HG02981 (cell line): ENCODE measurements around the gene ZNF296.

Source experiments
- ATAC-seq: cut with Tn5 transposase; IDR thresholded peaks from one replicate; pipeline ENCODE4 v1.9.1; 2021; ENCODE audit warnings: mild to moderate bottlenecking, moderate library complexity; ENCODE audit not compliant: unreplicated experiment

The ZNF296 gene

DNA sequence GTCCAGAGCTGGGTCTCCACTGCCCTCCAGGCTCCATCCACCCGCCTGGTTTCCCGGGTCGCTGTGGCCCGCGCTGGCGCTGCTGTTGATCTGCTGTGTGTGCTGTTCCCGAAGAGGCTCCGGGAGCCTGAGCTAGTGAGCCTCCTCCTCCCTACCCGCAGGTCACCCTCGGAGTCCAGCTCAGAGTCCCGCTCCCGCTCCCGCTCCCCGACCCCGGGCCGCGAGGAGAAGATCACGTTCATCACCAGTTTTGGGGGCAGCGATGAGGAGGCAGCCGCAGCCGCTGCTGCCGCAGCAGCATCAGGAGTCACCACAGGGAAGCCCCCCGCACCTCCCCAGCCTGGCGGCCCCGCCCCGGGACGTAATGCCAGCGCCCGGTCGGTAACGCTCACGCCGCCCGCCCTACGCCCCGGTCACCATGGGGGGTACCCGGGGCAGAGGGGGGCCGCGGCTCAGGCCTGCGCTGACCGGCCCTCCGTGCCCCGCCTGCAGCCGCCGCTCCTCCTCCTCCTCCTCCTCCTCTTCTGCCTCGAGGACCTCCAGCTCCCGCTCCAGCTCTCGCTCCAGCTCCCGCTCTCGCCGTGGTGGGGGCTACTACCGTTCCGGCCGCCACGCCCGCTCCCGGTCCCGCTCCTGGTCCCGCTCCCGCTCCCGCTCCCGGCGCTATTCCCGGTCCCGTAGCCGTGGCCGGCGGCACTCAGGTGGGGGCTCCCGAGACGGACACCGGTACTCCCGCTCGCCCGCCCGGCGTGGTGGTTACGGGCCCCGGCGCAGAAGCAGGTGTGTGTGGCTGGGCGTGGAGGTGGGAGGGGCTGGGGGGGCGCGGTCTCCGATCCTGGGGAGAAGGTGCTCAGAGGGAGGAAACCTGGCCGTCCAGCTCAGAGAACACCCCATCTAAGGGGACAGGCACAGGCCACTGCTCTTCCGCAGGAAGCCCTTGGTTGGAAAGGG is 12.2 kb downstream of the ZNF296 start:
- no peak for ATAC-seq

DNA sequence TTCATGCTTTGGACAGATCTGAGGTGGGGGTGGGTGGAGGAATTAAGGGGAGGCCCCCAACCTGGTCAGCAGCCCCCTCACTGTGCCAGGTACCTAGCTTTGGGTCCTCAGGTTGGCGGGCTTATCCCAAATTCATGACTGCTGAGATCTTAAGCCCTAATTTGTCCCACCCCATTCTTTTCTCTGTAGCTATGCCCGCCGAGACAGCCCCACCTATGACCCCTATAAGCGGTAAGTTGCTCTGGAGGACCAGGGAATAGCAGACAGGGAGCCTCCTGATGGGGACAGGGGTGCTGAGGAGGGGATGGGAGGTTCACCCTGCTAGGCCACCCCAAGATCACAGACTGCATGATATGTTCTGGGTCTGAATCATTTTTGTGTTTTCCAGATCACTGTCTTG is 14.3 kb downstream of the ZNF296 start:
- no peak for ATAC-seq

DNA sequence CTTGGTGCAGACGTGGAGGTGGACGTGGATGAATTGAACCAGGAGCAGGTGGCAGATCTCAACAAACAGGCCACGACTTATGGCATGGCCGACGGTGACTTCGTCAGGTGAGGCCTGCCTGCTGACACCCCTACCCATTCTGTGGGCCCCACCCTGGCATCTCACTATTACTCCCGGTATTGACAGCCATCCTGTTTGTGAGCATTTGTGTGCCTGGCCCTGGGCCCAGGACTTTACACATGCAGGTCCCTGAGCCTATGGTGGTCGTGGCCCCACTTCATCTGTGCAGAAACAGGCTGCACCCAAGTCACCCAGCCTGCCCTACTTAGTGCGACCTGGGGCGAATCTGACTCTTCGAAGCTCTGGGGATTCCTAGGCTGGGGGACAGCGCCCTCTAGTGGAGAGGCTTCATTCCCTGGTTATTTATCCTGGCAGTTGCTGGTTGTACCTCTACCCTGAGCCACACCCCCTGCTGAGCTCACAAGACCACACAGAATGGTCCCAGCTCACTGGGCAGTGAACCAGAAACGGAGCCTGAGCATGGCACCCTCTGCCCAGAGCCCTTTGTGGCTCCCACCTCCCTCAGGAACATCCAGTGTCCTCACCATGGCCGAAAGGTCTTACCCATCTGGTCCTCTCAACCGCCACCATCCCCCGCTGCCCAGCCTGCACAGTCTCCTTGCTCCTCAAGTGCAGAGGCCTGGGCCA is 16.9 kb downstream of the ZNF296 start:
- no peak for ATAC-seq

DNA sequence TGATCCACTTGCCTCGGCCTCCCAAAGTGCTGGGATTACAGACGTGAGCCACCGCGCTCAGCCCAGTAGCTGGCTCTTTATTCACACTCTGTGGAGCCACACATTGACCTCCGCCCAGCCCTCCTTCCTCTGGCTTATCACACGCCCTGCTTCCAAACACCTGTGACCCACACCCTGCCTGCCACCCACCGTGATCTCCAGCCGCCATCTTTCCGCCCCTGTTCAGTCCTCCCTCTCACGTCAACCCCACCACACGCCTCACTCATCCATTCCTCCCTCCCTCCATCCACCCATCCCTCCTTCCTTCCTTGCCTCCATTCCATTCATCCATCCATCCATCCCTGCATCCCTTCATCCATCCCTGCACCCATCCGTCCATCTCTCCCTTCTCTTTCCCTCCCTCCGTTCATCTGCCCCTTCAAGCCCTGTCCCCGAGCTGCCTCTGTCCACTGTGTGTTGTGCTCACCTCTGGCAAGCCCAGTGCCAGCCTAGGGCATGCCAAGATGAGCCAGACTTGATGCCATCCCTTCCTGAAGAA is 17.6 kb downstream of the ZNF296 start:
- ATAC-seq = no peak

DNA sequence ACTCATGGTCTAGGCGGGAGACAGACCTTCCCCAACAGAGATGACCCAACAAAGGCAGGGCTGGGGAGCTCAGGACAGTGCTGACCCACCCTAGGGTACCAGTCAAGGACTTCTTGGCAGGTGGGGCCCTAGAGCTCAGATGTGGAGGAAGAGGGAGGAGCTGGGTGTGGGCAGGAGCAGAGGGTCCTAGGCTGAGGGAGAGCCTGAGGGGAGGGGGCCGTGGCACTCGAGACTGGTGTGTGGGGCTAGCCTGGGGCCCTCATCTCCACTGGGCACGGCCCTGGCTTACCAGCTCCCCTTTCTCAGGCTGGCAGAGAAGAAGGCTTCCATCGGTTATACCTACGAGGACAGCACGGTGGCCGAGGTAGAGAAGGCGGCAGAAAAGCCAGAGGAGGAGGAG is 18.8 kb downstream of the ZNF296 start:
- ATAC-seq = no peak

DNA sequence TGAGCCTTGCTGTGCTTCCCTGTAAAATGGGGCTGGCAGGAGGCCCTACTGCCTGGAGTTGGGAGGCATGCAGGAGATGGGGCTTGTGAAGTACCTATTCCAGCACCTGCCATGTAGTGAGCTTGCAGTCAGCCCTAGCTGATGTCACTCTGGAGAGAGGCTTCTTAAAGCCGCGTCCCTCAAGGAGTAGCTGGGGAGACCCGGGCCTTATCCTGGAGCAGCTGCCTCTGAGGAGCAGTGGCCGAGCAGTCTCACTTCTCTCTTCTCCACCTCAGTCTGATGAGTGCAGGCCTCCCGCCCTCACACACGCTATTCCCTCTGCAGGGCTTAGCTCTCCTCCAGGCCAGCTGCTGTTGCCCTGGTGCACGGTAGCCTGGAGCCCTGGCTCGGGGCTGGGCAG is 19.4 kb downstream of the ZNF296 start:
- no peak for ATAC-seq

DNA sequence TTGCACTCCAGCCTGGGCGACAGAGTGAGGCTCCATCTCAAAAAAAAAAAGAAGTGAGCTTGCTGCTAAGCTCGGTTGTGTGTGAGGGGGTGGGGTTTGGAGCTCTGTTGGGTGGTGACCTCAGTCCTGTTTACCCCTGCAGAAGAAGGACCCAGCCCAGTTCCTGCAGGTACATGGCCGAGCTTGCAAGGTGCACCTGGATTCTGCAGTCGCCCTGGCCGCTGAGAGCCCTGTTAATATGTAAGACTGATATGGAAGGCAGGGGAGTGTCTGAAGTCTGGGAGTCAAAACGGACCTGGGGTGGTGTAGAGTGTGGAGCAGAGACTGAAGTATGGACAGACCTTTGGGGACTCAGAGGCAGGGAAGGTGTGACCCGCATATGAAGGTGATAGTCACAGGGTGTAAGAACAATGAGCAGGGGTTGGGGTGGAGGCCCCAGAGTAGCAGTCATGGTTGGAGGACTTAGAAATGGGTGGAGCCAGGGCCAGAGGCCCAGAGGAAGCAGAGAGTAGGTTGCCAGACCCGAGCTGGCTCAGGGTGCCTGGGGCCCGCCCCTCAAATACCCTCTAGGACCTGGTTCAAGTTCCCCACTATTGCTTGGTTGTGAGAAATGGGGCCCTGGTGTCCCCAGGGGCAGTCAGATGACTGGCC is 24.2 kb downstream of the ZNF296 start:
- ATAC-seq = no peak

DNA sequence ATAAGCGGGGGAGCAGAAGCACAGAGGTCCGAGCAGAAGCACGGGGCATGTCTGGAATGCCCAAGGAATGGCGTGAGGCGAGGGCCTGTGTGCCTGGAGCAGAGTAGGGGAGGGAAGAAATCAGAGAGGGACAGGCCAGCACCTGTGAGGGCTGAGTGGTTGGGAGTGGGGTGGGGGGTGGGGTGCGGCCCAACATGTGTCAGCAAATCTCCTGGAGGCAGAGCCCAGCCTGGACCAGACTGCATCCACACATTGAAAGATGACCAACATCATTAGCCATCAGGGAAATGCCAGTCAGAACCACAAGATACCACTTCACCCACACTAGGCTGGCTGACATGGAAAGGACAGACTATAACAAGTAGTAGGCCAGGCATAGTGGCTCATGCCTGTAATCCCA is 26.2 kb downstream of the ZNF296 start:
- ATAC-seq = no peak

DNA sequence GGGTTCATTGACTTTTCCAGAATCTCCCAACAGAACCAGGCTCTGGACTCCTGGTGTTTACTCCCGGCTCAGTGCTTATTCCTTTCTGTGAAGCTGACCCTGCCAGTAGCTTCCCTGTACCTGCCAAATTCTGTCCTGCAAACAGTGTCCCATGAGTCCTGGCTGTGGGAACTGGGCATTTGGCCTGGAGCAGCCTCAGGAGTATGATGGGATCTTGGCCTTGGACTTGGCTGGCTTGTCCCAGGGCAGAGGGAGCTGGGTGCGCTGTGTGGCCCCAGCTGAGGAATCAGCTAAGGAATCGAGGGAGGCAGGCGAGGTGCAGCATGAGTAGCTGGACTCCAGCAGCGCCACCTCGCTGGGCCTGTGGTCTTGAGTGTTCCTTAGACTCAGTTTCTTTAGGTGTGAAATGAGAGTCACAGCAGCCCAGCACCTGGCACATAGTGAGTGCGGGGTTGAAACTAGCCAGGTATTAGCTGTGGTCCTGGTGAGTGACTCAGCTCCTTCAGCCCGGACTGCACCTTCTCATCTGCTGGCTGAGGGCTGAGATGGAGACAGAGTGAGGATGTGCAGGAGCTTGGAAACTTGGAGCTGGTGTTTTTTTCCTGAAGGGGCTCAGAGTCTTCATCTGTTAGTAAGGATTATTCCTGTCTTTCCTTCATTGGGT is 27.1 kb downstream of the ZNF296 start:
- no peak for ATAC-seq

DNA sequence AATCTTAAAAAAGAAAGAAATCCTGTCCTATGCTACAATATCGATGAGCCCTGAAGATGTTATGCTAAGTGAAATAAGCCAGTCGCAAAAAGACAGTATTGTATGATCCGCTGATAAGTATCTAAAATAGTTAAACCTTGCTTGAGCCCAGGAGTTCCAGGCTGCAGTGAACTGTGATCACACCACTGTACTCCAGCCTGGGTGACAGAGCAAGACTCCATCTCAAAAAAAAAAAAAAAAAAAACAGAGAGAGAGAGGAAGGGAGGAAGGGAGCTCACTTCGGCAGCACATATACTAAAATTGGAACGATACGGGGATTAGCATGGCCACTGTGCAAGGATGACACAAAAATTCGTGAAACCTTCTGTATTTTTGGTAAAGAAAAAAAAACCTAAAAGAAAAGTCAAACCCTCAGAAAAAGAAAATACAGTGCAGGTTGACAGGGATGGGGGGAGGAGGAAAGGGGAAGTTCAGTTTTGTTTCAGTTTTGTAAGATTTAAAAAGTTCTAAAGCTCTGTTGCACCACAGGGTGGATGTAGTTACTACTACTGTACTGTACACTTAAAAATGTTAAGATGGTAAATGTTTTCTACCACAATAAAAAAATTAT is 29.0 kb downstream of the ZNF296 start:
- no peak for ATAC-seq

DNA sequence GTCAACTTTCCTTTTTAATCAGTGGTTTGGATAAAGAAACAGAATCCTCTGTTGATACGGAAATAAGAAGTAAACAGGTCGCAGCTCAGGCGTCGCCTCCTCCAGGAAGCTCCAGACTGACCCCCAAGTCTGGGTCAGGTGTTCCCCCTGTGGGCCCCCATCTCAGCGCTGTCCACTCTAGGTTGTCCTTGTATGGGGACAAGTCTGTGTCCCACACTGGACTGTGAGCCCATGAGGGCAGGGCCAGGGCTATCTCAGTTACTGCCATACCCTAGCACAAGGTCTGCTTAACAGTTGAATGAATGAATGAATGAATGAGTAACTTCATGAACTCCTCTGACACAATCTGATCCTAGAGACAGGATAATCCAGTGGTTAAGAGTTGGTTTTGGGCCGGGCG is 29.9 kb downstream of the ZNF296 start:
- ATAC-seq = no peak

DNA sequence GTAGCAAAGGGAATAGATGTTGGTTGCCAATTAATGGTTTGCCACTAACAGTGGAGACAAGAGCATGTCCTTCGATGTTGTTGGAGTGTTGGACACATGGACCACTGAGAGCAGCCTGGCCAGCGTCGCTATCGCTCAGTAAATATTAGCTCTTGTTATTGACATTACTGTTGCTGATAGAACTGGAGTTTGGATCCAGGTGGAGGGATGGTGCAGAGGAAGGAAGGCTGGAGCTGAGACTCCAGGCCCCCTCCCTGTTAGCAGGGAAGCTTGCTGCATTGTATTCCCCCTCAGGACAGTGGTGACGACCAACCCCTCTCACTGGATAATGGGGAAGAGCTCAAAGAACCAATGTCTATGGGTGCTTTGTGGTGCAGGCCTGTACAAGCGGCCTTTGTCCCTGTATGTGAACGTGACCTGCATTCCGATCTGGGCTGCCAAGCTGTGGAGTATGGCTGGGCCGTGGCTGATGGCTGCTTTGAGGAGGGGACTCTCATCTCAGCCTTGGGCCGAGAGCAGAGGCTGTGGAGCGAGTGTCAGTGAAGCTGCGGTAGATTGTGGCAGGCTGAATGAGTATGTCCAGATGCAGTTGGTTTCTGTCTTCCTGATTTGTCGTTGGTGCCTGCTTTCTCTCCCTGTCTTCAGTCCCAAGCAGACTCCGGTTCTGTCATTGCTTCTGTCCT is 30.5 kb downstream of the ZNF296 start:
- no peak for ATAC-seq

DNA sequence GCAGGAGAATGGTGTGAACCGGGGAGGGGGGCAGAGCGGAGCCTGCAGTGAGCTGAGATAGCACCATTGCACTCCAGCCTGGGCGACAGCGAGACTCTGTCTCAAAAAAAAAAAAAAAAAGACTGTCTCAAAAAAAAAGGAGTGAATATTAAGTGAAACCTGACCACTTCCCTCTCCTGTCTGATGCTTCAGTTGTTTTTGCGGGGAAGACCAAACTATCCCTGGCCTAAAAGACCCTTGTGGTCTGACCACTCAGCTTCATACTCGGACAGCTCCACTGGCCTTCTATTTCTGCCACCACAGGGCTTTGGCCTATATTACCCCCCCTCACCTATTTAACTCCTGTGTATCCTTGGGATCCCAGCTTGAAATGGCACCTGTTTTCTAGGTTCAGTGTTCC is 35.2 kb downstream of the ZNF296 start:
- ATAC-seq = no peak

DNA sequence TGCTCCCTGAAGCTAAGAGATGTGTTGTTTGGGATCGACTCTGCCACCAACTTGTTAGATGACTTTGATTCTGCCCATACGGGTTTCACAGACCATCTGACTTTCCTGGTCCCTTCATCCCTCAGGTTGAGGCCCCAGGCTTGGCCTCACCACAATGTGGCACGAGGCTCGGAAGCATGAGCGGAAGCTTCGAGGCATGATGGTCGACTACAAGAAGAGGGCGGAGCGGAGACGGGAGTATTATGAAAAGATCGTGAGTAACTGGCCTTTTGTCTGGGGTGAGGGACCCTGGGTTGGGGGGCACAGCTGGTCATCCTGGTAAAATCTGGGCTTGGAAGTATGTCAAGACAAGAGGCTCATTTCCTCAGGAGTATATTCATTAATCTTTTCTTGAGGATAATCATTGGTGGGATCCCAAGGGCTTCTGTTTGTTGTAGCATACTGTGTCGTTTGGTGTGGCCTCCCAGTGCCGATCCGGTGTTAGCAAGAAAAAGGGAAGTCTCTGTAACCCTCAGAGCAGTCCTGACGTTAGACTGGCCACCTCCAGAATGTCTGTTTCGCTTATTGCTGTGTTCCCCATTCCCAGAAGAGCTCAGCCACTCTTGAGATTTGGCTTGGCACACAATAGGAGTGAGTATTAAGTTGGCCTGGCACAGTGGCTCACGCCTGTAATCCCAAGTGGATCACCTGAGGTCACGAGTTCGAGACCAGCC is 36.1 kb downstream of the ZNF296 start:
- ATAC-seq = no peak

DNA sequence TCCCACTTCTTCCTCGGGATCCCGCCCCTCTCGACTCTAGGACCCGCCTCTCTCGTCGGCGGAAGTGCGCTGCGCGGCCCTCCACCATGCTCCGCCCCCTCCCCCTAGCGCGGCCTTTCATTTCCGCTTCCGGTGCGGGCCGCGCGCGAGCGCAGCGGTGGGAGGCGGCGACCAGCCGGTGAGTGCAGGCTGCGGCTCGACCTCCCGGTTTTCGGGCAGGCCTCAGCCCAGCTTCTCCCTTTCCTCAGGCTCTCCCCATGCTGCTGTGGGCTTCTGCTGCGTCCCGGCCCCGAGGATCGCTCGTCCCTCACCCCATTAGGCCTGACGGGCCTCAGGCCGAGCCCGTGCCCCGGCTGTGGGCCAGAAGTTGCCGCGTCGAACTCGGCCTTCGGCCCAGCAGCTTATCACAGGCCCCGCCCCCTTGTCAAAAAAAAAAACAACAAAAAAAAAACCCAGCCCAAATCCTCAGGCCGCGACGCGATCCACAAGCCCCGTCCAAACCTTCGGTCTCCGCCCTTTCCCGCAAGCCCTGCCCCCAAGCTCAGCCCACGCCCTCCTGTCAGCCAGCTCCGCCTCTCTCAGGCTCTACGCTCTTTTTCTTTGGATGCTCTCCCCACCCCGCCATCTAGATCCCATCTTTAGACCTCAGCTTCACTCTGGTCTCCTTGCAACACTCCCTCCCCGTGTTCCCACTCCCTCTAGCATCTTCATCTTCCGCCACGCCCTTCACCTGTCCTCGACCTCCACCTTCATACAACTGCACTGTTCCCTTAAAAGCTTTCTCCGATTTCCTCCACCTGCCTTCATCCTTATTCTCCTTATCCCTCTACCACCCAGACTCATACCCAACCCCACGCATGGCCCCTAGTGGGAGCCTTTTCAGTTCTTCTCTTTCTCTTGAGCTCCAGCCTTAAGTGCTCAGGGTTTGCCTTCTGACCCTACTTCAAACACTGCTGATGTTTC is 37.1 kb downstream of the ZNF296 start, which contains the start of gene CLASRP:
TSS of gene CLASRP (plus strand) at position 115 of the 963 bp plus-strand sequence. CDS start 1,168 bp downstream, outside the sequence.
- peak; percentile 87 for ATAC-seq

DNA sequence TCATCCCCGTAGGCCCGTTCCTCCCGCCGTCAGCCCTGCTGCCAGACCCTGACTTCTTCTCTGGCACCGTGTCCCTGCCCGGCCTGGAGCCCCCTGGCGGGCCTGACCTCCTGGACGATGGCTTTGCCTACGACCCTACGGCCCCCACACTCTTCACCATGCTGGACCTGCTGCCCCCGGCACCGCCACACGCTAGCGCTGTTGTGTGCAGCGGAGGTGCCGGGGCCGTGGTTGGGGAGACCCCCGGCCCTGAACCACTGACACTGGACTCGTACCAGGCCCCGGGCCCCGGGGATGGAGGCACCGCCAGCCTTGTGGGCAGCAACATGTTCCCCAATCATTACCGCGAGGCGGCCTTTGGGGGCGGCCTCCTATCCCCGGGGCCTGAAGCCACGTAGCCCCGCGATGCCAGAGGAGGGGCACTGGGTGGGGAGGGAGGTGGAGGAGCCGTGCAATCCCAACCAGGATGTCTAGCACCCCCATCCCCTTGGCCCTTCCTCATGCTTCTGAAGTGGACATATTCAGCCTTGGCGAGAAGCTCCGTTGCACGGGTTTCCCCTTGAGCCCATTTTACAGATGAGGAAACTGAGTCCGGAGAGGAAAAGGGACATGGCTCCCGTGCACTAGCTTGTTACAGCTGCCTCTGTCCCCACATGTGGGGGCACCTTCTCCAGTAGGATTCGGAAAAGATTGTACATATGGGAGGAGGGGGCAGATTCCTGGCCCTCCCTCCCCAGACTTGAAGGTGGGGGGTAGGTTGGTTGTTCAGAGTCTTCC is 38.7 kb downstream of the ZNF296 start:
- ATAC-seq = no peak

DNA sequence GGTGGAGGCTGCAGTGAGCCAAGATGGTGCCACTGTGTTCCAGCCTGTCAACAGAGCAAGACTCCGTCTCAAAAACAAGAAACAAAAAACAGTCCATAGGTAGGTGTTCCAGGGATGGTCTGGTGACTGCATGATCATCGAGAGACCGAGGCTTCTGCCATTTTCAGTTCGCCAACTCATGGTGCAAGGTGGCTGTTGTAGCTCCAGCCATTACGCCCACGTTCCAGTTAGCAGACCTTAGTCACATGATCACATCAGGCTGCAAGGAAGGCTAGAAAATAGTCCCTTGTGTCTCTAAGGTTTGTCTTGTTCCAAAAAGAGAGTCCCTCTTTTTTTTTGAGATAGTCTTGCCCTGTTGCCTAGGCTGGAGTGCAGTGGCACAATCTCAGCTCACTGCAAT is 40.5 kb downstream of the ZNF296 start:
- no peak for ATAC-seq
